GM18498 (cell line): ENCODE measurements around the gene STH.

ENCODE experiments used
- ATAC-seq: cut with Tn5 transposase; IDR thresholded peaks from one replicate; pipeline ENCODE4 v1.9.1; 2021; ENCODE audit warnings: mild to moderate bottlenecking, moderate library complexity; ENCODE audit not compliant: unreplicated experiment

The STH gene

DNA sequence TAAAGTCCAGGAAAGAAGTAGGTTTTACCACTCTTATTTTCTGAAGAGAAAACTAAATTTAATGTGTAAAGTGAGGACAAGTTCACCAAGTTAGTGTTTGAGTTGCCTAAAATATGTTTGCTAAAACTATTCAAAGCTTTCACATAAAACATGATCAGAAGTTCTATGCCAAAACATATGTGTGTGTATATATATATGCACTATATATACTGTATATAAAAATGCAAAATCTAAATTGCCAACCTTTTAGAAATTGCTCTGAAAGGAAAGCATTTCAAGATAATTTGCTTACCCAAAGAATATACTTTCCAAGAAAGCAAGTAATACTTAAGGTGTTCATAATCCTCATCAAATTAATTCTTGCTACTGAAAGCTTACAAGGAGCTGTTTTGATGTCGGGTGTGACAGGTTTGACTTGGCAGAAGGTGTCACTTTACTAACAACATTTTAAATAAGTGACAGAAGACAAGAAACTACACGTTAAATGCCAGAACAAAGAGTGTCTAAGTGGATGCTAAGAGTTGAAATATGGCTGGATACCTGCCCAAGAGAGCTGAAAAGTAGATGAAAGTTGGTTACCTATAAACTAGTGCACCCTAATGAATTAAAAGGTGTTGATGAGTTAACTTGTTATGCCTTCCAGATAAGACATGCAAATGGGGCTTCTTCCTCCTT is 32.3 kb upstream of the STH start:
- ATAC-seq, result no peak

- ATAC-seq, result no peak
Observed at GRCh38 chr17:45967378-45967777, 31.7 kb upstream of the STH start.

DNA sequence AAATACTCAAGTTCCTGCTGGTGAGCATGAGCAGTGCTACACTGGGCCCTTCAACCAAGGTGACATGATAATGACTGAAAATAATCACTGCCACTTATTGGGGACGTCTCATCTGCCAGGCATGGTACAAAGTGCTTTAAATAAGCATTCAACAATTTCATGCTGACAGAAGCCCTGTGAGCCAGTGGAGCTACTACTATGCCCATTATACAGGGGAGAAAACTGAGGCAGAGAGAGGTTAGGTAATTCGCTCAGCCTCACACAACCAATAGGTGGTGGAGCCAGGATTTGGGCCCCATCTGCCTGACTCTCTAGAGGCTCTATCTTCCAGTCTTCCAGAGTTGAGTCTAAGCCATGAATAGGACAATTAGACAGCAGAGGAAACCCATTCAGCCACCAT is 30.3 kb upstream of the STH start:
- ATAC-seq, result no peak

- no peak for ATAC-seq
Observed at GRCh38 chr17:45969726-45970125, 29.3 kb upstream of the STH start.

DNA sequence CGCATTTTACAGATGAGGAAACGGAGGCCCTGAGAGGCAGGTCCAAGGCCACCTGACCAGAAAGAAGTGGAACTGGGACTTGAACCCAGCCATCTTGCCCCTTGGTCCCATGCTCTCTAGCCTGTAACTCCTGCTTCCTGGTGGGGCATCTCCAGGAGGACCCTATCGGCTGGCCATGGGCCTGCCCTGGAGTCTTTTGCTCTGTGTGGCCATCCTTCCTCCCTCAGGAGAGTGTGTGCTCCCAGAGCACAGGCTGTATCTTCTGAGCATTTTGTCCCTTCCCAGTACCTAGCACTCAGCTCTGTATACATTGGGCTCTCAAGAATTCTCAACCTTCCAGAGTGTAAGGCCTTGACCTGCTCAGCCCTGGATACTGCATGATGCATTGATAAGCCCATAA is 28.4 kb upstream of the STH start:
- ATAC-seq, result no peak

DNA sequence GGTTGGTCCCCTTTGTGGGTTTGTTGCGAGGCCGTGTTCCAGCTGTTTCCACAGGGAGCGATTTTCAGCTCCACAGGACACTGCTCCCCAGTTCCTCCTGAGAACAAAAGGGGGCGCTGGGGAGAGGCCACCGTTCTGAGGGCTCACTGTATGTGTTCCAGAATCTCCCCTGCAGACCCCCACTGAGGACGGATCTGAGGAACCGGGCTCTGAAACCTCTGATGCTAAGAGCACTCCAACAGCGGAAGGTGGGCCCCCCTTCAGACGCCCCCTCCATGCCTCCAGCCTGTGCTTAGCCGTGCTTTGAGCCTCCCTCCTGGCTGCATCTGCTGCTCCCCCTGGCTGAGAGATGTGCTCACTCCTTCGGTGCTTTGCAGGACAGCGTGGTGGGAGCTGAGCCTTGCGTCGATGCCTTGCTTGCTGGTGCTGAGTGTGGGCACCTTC is 27.3 kb upstream of the STH start:
- no peak for ATAC-seq

- ATAC-seq, result no peak
Observed at GRCh38 chr17:45972531-45972930, 26.5 kb upstream of the STH start.

- no peak for ATAC-seq
Observed at GRCh38 chr17:45973099-45973780, 25.8 kb upstream of the STH start.

GRCh38 chr17:45973946-45974859 is 24.8 kb upstream of the STH start:
- no peak for ATAC-seq

- no peak for ATAC-seq
Observed at GRCh38 chr17:45974916-45975630, 24.0 kb upstream of the STH start.

- ATAC-seq, result no peak
Observed at GRCh38 chr17:45975640-45976295, 23.3 kb upstream of the STH start.

DNA sequence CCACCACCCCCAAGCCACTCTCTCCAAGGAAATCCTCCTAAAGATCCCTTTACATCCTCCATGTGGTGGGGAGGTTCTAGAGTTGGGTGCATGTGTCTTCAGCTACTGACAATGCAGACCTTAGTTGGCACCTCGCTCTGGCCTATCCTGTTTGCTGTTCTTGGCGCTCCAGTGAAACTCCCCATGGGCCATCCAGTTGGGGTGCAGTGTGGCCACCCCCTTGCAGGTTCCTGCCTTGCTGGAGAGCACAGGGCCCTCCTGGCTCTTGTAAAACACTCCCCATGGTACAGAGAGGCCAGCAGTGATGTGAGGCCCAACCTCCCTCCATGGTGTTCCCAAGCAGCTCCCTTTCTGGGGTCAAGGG is 22.7 kb upstream of the STH start:
- ATAC-seq, result no peak

DNA sequence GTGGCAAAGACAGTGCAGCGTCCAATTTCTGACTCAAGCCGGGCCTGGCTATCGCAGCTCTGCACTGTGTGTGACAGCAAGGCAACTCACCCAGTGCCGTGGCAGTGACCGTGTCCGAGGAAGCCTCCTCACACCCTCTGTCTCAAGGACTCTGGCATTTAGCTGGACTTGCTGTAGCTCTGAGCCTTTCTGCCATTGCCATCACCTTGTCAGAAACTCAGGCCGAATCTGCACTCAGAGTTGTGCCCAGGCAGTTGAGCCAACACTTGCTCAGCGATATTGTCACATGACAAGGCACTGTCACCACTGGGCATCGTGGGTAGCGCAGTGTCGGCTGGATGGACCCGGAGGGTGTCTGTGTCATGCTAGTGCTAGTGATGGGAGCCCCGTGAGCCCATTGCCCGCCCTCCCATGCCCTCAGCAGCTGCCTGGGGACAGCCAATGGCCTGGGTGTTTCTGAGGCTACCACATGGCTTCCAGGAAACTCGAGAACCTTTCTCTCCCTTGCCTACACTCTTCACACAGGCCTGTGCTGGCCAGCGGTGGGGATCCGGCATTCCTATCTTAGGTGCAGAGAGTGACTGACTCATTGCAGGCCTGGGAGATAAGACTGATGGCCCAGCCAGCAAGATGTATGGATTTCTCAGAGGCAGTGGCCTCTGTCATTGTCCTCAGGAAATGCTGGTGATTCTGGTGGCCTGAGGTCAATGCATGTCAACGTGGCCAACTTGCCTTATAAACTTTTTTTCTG is 22.1 kb upstream of the STH start:
- ATAC-seq, result no peak

DNA sequence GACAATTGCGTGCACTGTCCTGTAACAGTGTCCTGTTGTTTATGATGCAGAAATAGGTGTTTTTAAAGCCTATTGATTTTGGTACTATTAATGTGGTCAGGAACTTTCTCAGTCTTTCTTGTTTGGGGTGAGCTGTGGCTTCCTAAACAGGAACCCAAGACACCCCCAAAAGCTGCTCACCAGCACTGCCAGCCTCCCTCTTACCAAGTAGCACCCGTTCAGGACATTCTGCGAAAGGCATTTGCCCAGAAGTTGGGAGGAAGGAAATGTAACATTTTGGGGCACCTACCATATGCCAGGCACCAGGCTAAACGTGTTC is 21.6 kb upstream of the STH start:
- no peak for ATAC-seq

DNA sequence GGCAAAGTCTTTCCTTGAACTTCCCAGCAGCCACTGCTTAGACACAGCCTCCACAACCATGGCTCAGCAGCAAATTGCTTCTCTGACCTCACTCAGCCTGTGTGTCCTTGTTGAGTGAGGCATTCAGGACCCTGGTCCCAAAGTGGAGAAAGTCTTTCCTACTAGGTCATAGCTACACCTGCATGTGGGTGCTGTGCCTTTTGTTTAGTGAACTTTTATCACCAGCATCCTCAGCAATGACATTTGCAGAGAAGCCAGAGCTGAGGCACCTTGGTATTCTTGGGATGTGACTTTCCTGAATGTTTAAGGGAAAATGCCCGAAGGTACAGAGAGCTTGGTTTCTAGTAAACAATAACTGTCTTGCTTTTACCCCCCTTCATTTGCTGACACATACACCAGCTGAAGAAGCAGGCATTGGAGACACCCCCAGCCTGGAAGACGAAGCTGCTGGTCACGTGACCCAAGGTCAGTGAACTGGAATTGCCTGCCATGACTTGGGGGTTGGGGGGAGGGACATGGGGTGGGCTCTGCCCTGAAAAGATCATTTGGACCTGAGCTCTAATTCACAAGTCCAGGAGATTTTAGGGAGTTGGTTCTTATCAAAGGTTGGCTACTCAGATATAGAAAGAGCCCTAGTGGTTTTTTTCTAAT is 20.9 kb upstream of the STH start:
- no peak for ATAC-seq

DNA sequence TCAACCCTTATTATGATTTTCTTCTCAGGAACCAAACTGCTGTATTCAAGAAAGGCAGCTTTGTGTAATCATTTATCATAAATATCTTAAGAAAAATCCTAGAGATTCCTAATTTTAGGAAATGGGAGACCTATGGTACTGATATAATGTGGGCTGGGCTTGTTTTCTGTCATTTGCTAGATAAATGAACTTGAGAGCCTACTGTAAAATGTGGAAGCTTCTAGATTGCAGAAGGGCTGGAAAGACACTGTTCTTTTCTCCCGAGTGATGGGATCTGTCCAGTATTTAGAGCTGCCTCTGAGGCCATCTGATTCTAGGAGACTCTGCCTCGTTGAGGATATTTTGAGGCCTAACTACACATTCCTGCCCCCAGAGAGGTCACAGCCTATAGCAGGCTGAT is 19.9 kb upstream of the STH start:
- ATAC-seq, result no peak

- no peak for ATAC-seq
Observed at GRCh38 chr17:45980855-45981254, 18.2 kb upstream of the STH start.

DNA sequence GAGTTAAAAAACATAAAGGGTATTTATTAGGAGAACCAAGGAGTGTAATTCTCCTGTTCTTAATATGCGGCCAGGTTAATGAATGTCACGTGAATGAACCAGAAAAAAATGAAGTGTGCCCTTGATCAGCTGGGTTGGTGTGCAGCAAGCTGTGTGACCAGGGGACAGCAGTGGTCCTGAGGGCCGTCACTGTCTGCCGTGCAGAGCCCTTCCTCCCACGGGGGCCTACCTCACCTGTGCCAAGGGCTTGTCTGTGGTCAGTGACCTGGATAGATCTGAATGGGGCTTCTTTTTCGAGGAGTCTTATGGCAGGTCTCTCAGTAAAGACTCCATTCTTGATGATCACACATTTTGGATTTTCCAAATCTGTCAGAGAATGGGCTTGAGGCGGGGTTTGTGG is 17.7 kb upstream of the STH start:
- ATAC-seq, result no peak

DNA sequence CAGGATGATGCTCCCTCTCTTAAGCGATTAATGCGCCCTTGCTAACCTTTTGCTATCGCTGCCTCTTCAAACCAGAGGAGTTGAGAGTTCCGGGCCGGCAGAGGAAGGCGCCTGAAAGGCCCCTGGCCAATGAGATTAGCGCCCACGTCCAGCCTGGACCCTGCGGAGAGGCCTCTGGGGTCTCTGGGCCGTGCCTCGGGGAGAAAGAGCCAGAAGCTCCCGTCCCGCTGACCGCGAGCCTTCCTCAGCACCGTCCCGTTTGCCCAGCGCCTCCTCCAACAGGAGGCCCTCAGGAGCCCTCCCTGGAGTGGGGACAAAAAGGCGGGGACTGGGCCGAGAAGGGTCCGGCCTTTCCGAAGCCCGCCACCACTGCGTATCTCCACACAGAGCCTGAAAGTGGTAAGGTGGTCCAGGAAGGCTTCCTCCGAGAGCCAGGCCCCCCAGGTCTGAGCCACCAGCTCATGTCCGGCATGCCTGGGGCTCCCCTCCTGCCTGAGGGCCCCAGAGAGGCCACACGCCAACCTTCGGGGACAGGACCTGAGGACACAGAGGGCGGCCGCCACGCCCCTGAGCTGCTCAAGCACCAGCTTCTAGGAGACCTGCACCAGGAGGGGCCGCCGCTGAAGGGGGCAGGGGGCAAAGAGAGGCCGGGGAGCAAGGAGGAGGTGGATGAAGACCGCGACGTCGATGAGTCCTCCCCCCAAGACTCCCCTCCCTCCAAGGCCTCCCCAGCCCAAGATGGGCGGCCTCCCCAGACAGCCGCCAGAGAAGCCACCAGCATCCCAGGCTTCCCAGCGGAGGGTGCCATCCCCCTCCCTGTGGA is 16.0 kb upstream of the STH start:
- no peak for ATAC-seq
